GM23248 (cell line): ENCODE measurements around the gene HNRNPLL. TPM values are rescaled to one million over a fixed set of nuclear protein-coding genes. Genes with fewer than 3 reads are reported as not detected.
A peak's percentile ranks its signal among the peaks of the same experiment; 100 is the strongest.

ENCODE experiments used
- DNase-seq: peaks from one replicate; pipeline ENCODE4 v3.0.0-alpha.2; 2015
- H2AFZ ChIP-seq: fragments of 200-600 bp; sonication (generic); 2 replicates; pipeline ENCODE4 v1.6.1; 2016; ENCODE audit warnings: antibody characterized with exemption
- H3F3A ChIP-seq: fragments of 200-600 bp; sonication (generic); 2 replicates; pipeline ENCODE4 v1.6.1; 2016; ENCODE audit warnings: mild to moderate bottlenecking, antibody characterized with exemption, mixed run types; ENCODE audit not compliant: insufficient read depth
- H3K27ac ChIP-seq: fragments of 200-600 bp; sonication (generic); 2 replicates; pipeline ENCODE4 v1.5.1; 2016; ENCODE audit warnings: mild to moderate bottlenecking
- H3K27me3 ChIP-seq: fragments of 200-600 bp; sonication (generic); replicated peaks from 2 replicates; pipeline ENCODE4 v1.6.1; 2016; ENCODE audit warnings: mild to moderate bottlenecking; ENCODE audit not compliant: insufficient read depth
- H3K36me3 ChIP-seq: fragments of 200-600 bp; sonication (generic); 2 replicates; pipeline ENCODE4 v1.6.1; 2016; ENCODE audit warnings: low read depth, mild to moderate bottlenecking
- H3K4me1 ChIP-seq: fragments of 200-600 bp; sonication (generic); 2 replicates; pipeline ENCODE4 v1.6.1; 2016; ENCODE audit warnings: mild to moderate bottlenecking; ENCODE audit not compliant: insufficient read depth
- H3K4me2 ChIP-seq: fragments of 200-600 bp; sonication (generic); one replicate; pipeline ENCODE4 v1.6.1; 2016; ENCODE audit warnings: mild to moderate bottlenecking; ENCODE audit not compliant: unreplicated experiment
- H3K4me3 ChIP-seq: fragments of 200-600 bp; sonication (generic); 2 replicates; pipeline ENCODE4 v1.5.1; 2016; ENCODE audit warnings: mild to moderate bottlenecking
- H3K79me2 ChIP-seq: fragments of 200-600 bp; sonication (generic); 2 replicates; pipeline ENCODE4 v1.6.1; 2016; ENCODE audit warnings: mild to moderate bottlenecking; ENCODE audit not compliant: insufficient read depth
- H3K9ac ChIP-seq: fragments of 200-600 bp; sonication (generic); 2 replicates; pipeline ENCODE4 v1.6.1; 2016; ENCODE audit warnings: mild to moderate bottlenecking
- H3K9me2 ChIP-seq: fragments of 200-600 bp; sonication (generic); 2 replicates; pipeline ENCODE4 v1.6.1; 2016; ENCODE audit warnings: mixed run types, mild to moderate bottlenecking, moderate library complexity; ENCODE audit not compliant: insufficient read depth
- H3K9me3 ChIP-seq: fragments of 200-600 bp; sonication (generic); one replicate; pipeline ENCODE4 v1.6.1; 2017; ENCODE audit warnings: low read depth
- H4K20me1 ChIP-seq: fragments of 200-600 bp; sonication (generic); 2 replicates; pipeline ENCODE4 v1.6.0; 2016; ENCODE audit not compliant: insufficient read depth
- EZH2 ChIP-seq: fragments of 200-600 bp; sonication (generic); IDR thresholded peaks from 2 replicates; pipeline ENCODE4 v1.6.1; 2018; ENCODE audit warnings: antibody characterized with exemption, mild to moderate bottlenecking; ENCODE audit not compliant: insufficient read depth, poor library complexity, severe bottlenecking
- EZH2phosphoT487 ChIP-seq: fragments of 200-600 bp; sonication (generic); IDR thresholded peaks from 2 replicates; pipeline ENCODE4 v1.6.1; 2018; ENCODE audit warnings: antibody characterized with exemption, moderate library complexity, mild to moderate bottlenecking, low read depth; ENCODE audit not compliant: insufficient read depth
- WGBS, 2 experiments: methylation state at CpG; one replicate each; pipeline ENCODE4 v1.1.6; 2015 to 2017; ENCODE audit warnings: low lambda C conversion rate in 2 of 2, low coverage in 1 of 2; ENCODE audit errors: missing lambda C conversion rate in 2 of 2; 5-methylcytosine and 5-hydroxymethylcytosine counted together
- in situ Hi-C: fragments of 300-500 bp; cut with MboI; formaldehyde crosslinking; loops from 2 replicates; pipeline ENCODE4 v1.15.0; 2020
- polyA plus RNA-seq: library from polyadenylated mRNA; unstranded; fragments of >200 nt; fragmentation: Nextera tagmentation; extraction: Ambion mirVana; gene quantifications from 2 replicates; pipeline ENCODE4 v1.2.1, GENCODE V29; 2016
- total RNA-seq: library from RNA; depleted of rRNA; stranded (reverse); fragments of >200 nt; shearing (Covaris generic); gene quantifications from 2 replicates; pipeline ENCODE4 v1.2.3, GENCODE V29; 2014

HNRNPLL gene
- total and polyA plus RNA-seq, 2 experiments from 2014 or later, result 31.3 to 42.6 TPM

DNA sequence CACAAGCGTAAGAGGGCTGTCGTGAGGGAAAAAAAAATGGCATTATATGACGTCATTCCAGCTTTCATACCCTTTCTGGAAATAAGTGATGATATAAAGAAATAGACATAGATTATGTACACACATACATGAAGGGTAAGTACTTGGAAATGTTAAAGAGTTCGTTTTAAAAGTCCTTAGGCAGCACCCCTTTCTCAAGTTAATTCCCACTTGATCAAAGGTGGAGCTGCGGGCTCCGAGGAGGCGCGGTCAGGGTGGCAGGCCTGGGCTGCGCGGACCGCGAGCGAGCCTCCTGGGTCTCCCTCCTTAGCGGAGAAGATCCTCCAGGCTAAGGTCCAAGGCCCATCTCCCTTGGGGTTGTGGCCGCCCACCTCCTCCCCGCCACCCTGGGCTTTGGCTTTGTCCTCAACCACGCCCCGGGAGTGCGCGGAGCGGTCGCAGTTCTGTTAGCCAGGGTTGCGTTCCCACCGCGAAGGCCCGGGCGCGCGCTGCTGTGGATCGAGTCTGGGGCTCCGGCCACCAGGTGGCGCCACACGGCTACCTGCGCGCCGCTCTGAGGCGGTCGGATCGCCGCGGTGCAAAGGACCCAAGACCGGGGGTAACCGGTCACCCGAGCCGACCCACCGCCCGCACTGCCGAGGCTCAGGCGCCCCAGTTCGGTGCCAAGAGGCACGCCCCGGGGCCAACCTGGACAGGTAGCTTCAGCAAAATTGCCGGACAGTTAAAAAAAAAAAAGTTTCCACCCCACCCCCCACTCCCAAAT, 66.8 kb downstream of the HNRNPLL start:
- no peaks in the 10 kb centered on the region for H3K79me2 ChIP-seq
- DNase-seq, result peak; percentile 87
- WGBS, 2 experiments, result 1 to 2% methylated on average over 48 to 49 of the region's 53 CpGs
- H4K20me1 ChIP-seq, result no peaks in the 10 kb centered on the region
- H3K36me3 ChIP-seq, result no peaks in the 10 kb centered on the region
- no peaks in the 10 kb centered on the region for H3F3A ChIP-seq
- in situ Hi-C loops, result no loop called here
- H3K9ac ChIP-seq, result peak overlapping the region; percentile 67
- peak overlapping the region; percentile 91 for H2AFZ ChIP-seq
- no peak overlapping the region for H3K27ac ChIP-seq
- H3K9me2 ChIP-seq, result no peaks in the 10 kb centered on the region
- no peak for TF ChIP-seq EZH2phosphoT487
- TF ChIP-seq EZH2, result no peak
- peak overlapping the region; percentile 83 for H3K4me3 ChIP-seq
- no peaks in the 10 kb centered on the region for H3K4me1 ChIP-seq
- H3K4me2 ChIP-seq, result peak overlapping the region; percentile 97
- H3K9me3 ChIP-seq, result no peaks in the 10 kb centered on the region
- H3K27me3 ChIP-seq, result no peaks in the 10 kb centered on the region

- 53 to 54% methylated on average over 11 of the region's 11 CpGs for WGBS, 2 experiments
- no peak for DNase-seq
- Histone ChIP-seq H3K36me3 (no peaks in the 10 kb centered on the region), H3K79me2 (no peaks in the 10 kb centered on the region), H2AFZ (no peak overlapping the region), H3K9me3 (no peaks in the 10 kb centered on the region), H3K9me2 (no peaks in the 10 kb centered on the region), H3F3A (no peaks in the 10 kb centered on the region), H3K27ac (no peak overlapping the region), H3K4me2 (peak overlapping the region; percentile 97), H4K20me1 (no peaks in the 10 kb centered on the region), H3K27me3 (no peaks in the 10 kb centered on the region), H3K4me3 (no peak overlapping the region), H3K4me1 (no peaks in the 10 kb centered on the region), H3K9ac (no peak overlapping the region)
- in situ Hi-C loops, result no loop called here
- TF ChIP-seq EZH2, result no peak
- TF ChIP-seq EZH2phosphoT487, result no peak
These were observed 67.4 kb downstream of the HNRNPLL start for GRCh38 chr2:38535404-38535743.

DNA sequence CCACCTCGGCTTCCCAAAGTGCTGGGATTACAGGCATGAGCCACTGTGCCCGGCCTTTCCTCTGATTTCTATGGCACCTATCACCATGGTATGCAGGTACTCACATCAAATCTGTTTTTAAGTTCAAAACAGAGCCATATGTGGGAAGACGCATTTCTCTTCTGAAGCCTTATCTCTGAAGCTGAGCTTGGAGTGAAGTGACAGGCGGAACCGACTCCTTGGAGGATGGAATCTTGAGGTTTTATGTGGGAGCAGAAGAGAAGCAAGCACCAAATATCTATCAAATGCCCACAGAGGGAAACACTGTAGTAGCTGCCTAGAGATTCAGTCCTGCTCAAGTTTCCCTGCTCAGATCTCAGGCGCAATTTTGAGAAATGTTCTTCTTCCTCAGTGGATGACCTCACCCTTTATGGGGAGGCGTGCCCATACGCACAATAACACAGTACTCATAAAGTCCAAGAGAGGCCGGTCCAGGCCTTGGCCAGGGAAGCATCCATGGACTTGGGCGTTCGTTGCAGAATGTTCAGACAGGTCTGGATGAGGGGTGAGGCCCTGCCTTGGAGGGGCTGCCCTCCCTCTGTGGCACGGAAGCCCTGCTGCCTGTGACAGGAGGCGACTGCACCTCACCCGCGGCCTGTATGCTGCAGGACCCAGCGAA, 67.9 kb downstream of the HNRNPLL start:
- Histone ChIP-seq H3K4me3 (no peak overlapping the region), H3K27me3 (no peaks in the 10 kb centered on the region), H2AFZ (no peak overlapping the region), H3K9me3 (no peaks in the 10 kb centered on the region), H4K20me1 (no peaks in the 10 kb centered on the region), H3F3A (no peaks in the 10 kb centered on the region), H3K4me2 (no peak overlapping the region), H3K9ac (no peak overlapping the region), H3K36me3 (no peaks in the 10 kb centered on the region), H3K27ac (no peak overlapping the region), H3K79me2 (no peaks in the 10 kb centered on the region), H3K9me2 (no peaks in the 10 kb centered on the region), H3K4me1 (no peaks in the 10 kb centered on the region)
- 88 to 90% methylated on average over 11 to 16 of the region's 16 CpGs for WGBS, 2 experiments
- in situ Hi-C loops, result no loop called here
- TF ChIP-seq EZH2 (no peak), EZH2phosphoT487 (no peak)
- no peak for DNase-seq

GRCh38 chr2:38533757-38534545, 68.8 kb downstream of the HNRNPLL start:
- DNase-seq, result no peak
- WGBS, 2 experiments, result 78 to 80% methylated on average over 10 of the region's 10 CpGs
- H3K27me3 ChIP-seq, result no peaks in the 10 kb centered on the region
- TF ChIP-seq EZH2phosphoT487, result no peak
- no peak for TF ChIP-seq EZH2
- no peak overlapping the region for H3K27ac ChIP-seq
- H3K36me3 ChIP-seq, result no peaks in the 10 kb centered on the region
- H3K4me2 ChIP-seq, result no peak overlapping the region
- H2AFZ ChIP-seq, result no peak overlapping the region
- H4K20me1 ChIP-seq, result no peaks in the 10 kb centered on the region
- in situ Hi-C loops, result no loop called here
- peaks cover under 1% of the 10 kb centered on the region; the same call in 1 of the 2 replicates for H3F3A ChIP-seq
- H3K9ac ChIP-seq, result no peak overlapping the region
- no peak overlapping the region for H3K4me3 ChIP-seq
- no peaks in the 10 kb centered on the region for H3K9me3 ChIP-seq
- H3K4me1 ChIP-seq, result no peaks in the 10 kb centered on the region
- no peaks in the 10 kb centered on the region for H3K79me2 ChIP-seq
- H3K9me2 ChIP-seq, result no peaks in the 10 kb centered on the region
